HEK293 (cell line): ENCODE measurements around the gene IGFLR1.

Source experiments
- CTCF ChIA-PET: fragments of 350-600 bp; formaldehyde crosslinking; extraction: SDS; loops from one replicate; lab custom pipeline; 2021; ENCODE audit warnings: antibody characterized with exemption; lab: Yijun Ruan, JAX
- POLR2A ChIA-PET: fragments of 300-600 bp; formaldehyde crosslinking; extraction: SDS; loops from one replicate; lab custom pipeline; 2020; ENCODE audit warnings: antibody characterized with exemption, inconsistent platforms; lab: Yijun Ruan, JAX
- H3K27ac ChIP-seq: fragments of 200-500 bp; sonication (Bioruptor generic); 2 replicates; pipeline ENCODE4 v1.5.1; 2014; ENCODE audit warnings: low read depth, low read length, control low read depth, inconsistent platforms; ENCODE audit errors: extremely low read depth
- H3K36me3 ChIP-seq, 2 experiments: fragments of 200-500 bp in 1 of 2; sonication (Bioruptor generic) in 1 of 2; 1 replicate in 1 of 2; 2 replicates in 1 of 2; pipeline ENCODE4 v1.5.1; 2014 to 2017; ENCODE audit warnings: inconsistent platforms in 2 of 2, low read length in 2 of 2; ENCODE audit not compliant: control insufficient read depth in 2 of 2, insufficient read depth in 1 of 2
- H3K4me1 ChIP-seq: fragments of 200-500 bp; sonication (Bioruptor generic); 2 replicates; pipeline ENCODE4 v1.5.1; 2014; ENCODE audit warnings: mild to moderate bottlenecking, low read length, inconsistent platforms; ENCODE audit not compliant: control insufficient read depth, insufficient read depth
- H3K4me3 ChIP-seq: 2 replicates; pipeline ENCODE4 v1.5.1; 2011; ENCODE audit warnings: low read depth, mild to moderate bottlenecking, control low read depth, low read length, moderate library complexity
- H3K9me3 ChIP-seq: fragments of 200-500 bp; sonication (Bioruptor generic); 2 replicates; pipeline ENCODE4 v1.5.1; 2014; ENCODE audit warnings: low read depth, low read length, inconsistent platforms; ENCODE audit not compliant: control insufficient read depth, insufficient read depth
- CTCF ChIP-seq: fragments of 450-650 bp; formaldehyde crosslinking; IDR thresholded peaks from 2 replicates; pipeline ENCODE4 v1.5.1; 2016; ENCODE audit warnings: missing biosample characterization, missing genetic modification characterization
- EGR2 ChIP-seq: fragments of 450-650 bp; formaldehyde crosslinking; IDR thresholded peaks from 2 replicates; pipeline ENCODE4 v1.5.1; 2016; ENCODE audit warnings: low read depth, missing biosample characterization, missing genetic modification characterization
- HIC1 ChIP-seq: fragments of 450-650 bp; formaldehyde crosslinking; IDR thresholded peaks from 2 replicates; pipeline ENCODE4 v1.5.1; 2016; ENCODE audit warnings: missing biosample characterization, missing genetic modification characterization
- IKZF3 ChIP-seq: fragments of 450-650 bp; IDR thresholded peaks from 2 replicates; pipeline ENCODE4 v1.5.0; 2018; ENCODE audit warnings: missing biosample characterization, mild to moderate bottlenecking, missing genetic modification characterization, moderate library complexity
- PRDM1 ChIP-seq: fragments of 450-650 bp; formaldehyde crosslinking; IDR thresholded peaks from 2 replicates; pipeline ENCODE4; 2016; ENCODE audit warnings: missing biosample characterization, missing genetic modification characterization
- SETDB1 ChIP-seq: IDR thresholded peaks from one replicate; pipeline ENCODE4 v1.6.1; 2017; ENCODE audit warnings: mild to moderate bottlenecking, low read length, moderate library complexity, mixed read lengths; ENCODE audit not compliant: insufficient read length
- SP2 ChIP-seq: fragments of 450-650 bp; formaldehyde crosslinking; IDR thresholded peaks from 2 replicates; pipeline ENCODE4 v1.5.1; 2016; ENCODE audit warnings: missing biosample characterization, missing genetic modification characterization
- ZBTB26 ChIP-seq: fragments of 450-650 bp; formaldehyde crosslinking; optimal IDR thresholded peaks from 2 replicates; pipeline ENCODE3; 2016; ENCODE audit warnings: missing biosample characterization, mild to moderate bottlenecking, missing genetic modification characterization
- ZBTB7A ChIP-seq: fragments of 450-650 bp; formaldehyde crosslinking; IDR thresholded peaks from 2 replicates; pipeline ENCODE4 v1.5.1; 2016; ENCODE audit warnings: low read depth, missing biosample characterization, missing genetic modification characterization
- ZFP3 ChIP-seq: fragments of 450-650 bp; formaldehyde crosslinking; IDR thresholded peaks from 2 replicates; pipeline ENCODE4 v1.5.1; 2016; ENCODE audit warnings: low read depth, missing biosample characterization, missing genetic modification characterization
- ZNF133 ChIP-seq: fragments of 450-650 bp; formaldehyde crosslinking; IDR thresholded peaks from 2 replicates; pipeline ENCODE4 v1.5.1; 2016; ENCODE audit warnings: missing biosample characterization, missing genetic modification characterization
- ZNF140 ChIP-seq: fragments of 450-650 bp; formaldehyde crosslinking; IDR thresholded peaks from 2 replicates; pipeline ENCODE4 v1.5.1; 2016; ENCODE audit warnings: missing biosample characterization, missing genetic modification characterization
- ZNF148 ChIP-seq: fragments of 450-650 bp; formaldehyde crosslinking; IDR thresholded peaks from 2 replicates; pipeline ENCODE4 v1.5.0; 2017; ENCODE audit warnings: missing biosample characterization, missing genetic modification characterization, borderline replicate concordance
- ZNF169 ChIP-seq: fragments of 450-650 bp; formaldehyde crosslinking; IDR thresholded peaks from 2 replicates; pipeline ENCODE4 v1.5.1; 2016; ENCODE audit warnings: missing biosample characterization, missing genetic modification characterization
- ZNF175 ChIP-seq: fragments of 450-650 bp; formaldehyde crosslinking; IDR thresholded peaks from 2 replicates; pipeline ENCODE4 v1.5.1; 2016; ENCODE audit warnings: missing biosample characterization, missing genetic modification characterization
- ZNF335 ChIP-seq: fragments of 450-650 bp; formaldehyde crosslinking; conservative IDR thresholded peaks from 2 replicates; pipeline ENCODE4 v1.5.1; 2016; ENCODE audit warnings: missing biosample characterization, missing genetic modification characterization
- ZNF514 ChIP-seq: fragments of 450-650 bp; formaldehyde crosslinking; IDR thresholded peaks from 2 replicates; pipeline ENCODE4 v1.5.1; 2016; ENCODE audit warnings: missing biosample characterization, missing genetic modification characterization
- ZNF585B ChIP-seq: fragments of 450-650 bp; formaldehyde crosslinking; IDR thresholded peaks from 2 replicates; pipeline ENCODE4 v1.5.1; 2016; ENCODE audit warnings: missing biosample characterization, missing genetic modification characterization
- ZNF600 ChIP-seq: fragments of 450-650 bp; formaldehyde crosslinking; IDR thresholded peaks from 2 replicates; pipeline ENCODE4 v1.5.1; 2016; ENCODE audit warnings: missing biosample characterization, missing genetic modification characterization
- ZSCAN16 ChIP-seq: fragments of 450-650 bp; formaldehyde crosslinking; IDR thresholded peaks from 2 replicates; pipeline ENCODE4 v1.5.1; 2016; ENCODE audit warnings: missing biosample characterization, missing genetic modification characterization

The IGFLR1 gene

GRCh38 chr19:35713904-35714495 lies 28.3 kb downstream of the IGFLR1 start:
- CTCF ChIA-PET: interaction anchor here (0.6 to 6.0 kb wide), 9 partner anchors 10 to 360 kb away, joined by 3 to 119 read pairs (median 6); partner anchors contain the start of gene ZBTB32
- no peaks in the 10 kb centered on the region; a peak in 1 of 3 replicates for H3K36me3 ChIP-seq
- TF ChIP-seq ZNF335 (no peak), ZNF514 (tag by site-specific recombination) (no peak), PRDM1 (tag by site-specific recombination) (no peak), ZNF140 (tag by site-specific recombination) (no peak), IKZF3 (no peak), ZNF169 (tag by site-specific recombination) (no peak), ZBTB7A (tag by site-specific recombination) (no peak), ZSCAN16 (tag by site-specific recombination) (no peak), ZFP3 (tag by site-specific recombination) (no peak), ZNF148 (tag by site-specific recombination) (no peak), EGR2 (no peak), ZBTB26 (tag by site-specific recombination) (no peak), SP2 (tag by site-specific recombination) (no peak), HIC1 (tag by site-specific recombination) (no peak), ZNF175 (tag by site-specific recombination) (no peak), SETDB1 (no peak), CTCF (tag by site-specific recombination) (no peak), ZNF585B (tag by site-specific recombination) (no peak)
- POLR2A ChIA-PET: interaction anchor here (1.1 to 3.9 kb wide), 8 partner anchors 9 to 217 kb away, joined by 3 to 38 read pairs (median 4); partner anchors contain the start of genes LIN37, PSENEN, U2AF1L4 and ZBTB32
- no peak overlapping the region for H3K27ac ChIP-seq
- H3K4me3 ChIP-seq: no peak overlapping the region
- H3K4me1 ChIP-seq: peaks cover 17% of the 10 kb centered on the region
- no peaks in the 10 kb centered on the region for H3K9me3 ChIP-seq

GRCh38 chr19:35713506-35713850 lies 28.8 kb downstream of the IGFLR1 start:
- TF ChIP-seq ZNF600 (tag by site-specific recombination): no peak
- TF ChIP-seq ZNF133: no peak
- CTCF ChIA-PET: interaction anchor here (0.9 to 6.0 kb wide), 6 partner anchors 9 to 203 kb away, joined by 3 to 119 read pairs (median 17); partner anchors contain the start of gene ZBTB32
- Histone ChIP-seq H3K9me3 (no peaks in the 10 kb centered on the region), H3K4me3 (no peak overlapping the region), H3K36me3 (no peaks in the 10 kb centered on the region; a peak in 1 of 3 replicates), H3K4me1 (peaks cover 14% of the 10 kb centered on the region), H3K27ac (no peak overlapping the region)
- POLR2A ChIA-PET: interaction anchor here (1.1 to 3.9 kb wide), 5 partner anchors 9 to 218 kb away, joined by 3 to 38 read pairs (median 4); partner anchors contain the start of genes PSENEN, U2AF1L4 and ZBTB32
